Colonic mucosa (tissue), 4 donors: ENCODE results near the gene MSI2. TPM values are rescaled to one million over a fixed set of nuclear protein-coding genes. Genes with fewer than 3 reads are reported as not detected.

Experiments used
- DNase-seq: peaks from one replicate; pipeline ENCODE4 v3.0.0-alpha.2; 2020
- H3K27ac ChIP-seq: fragments of 200-600 bp; one replicate; pipeline ENCODE4 v1.8.0; 2021
- H3K27me3 ChIP-seq: fragments of 200-600 bp; one replicate; pipeline ENCODE4 v1.8.0; 2021
- H3K36me3 ChIP-seq: fragments of 200-600 bp; one replicate; pipeline ENCODE4 v1.8.0; 2021
- H3K4me1 ChIP-seq: fragments of 200-600 bp; one replicate; pipeline ENCODE4 v1.8.0; 2021; ENCODE audit warnings: mild to moderate bottlenecking
- H3K4me3 ChIP-seq: fragments of 200-600 bp; one replicate; pipeline ENCODE4 v1.8.0; 2021
- H3K9ac ChIP-seq, 2 donors: one replicate each; pipeline ENCODE4 v1.7.0; 2013; ENCODE audit warnings: control low read depth in 2 of 2, low read depth in 2 of 2, low read length in 2 of 2
- H3K9me3 ChIP-seq: fragments of 200-600 bp; one replicate; pipeline ENCODE4 v1.8.0; 2021
- CTCF ChIP-seq: fragments of 200-600 bp; IDR thresholded peaks from one replicate; pipeline ENCODE4 v1.8.0; 2022; ENCODE audit warnings: antibody characterized with exemption, mild to moderate bottlenecking
- intact Hi-C: fragments of 100-400 bp; cut with DNase I; formaldehyde crosslinking; loops from one replicate; pipeline ENCODE4 v1.14.1; 2022
- total RNA-seq, 2 donors: library from RNA; stranded (reverse); fragmentation: NEBNext Ultra II Directional in 1 of 2; extraction: Animal tissue kit (Norgen Biotek cat#: 25700) in 1 of 2; gene quantifications; one replicate each; pipeline ENCODE4 v1.2.1, GENCODE V29; 2021
- donor health status: healthy.
- donor health status: DM: no; HTN: no; CAD: no.
- donor health status: DM: no; HTN: no; CAD: no.

Gene MSI2
- total RNA-seq, 2 donors from 2014 or later = 61.6 to 75.4 TPM

GRCh38 chr17:57391076-57391825 lies 134.9 kb downstream of the MSI2 start:
- Histone ChIP-seq H3K27ac (no peak overlapping the region), H3K9me3 (no peaks in the 10 kb centered on the region), H3K27me3 (no peaks in the 10 kb centered on the region), H3K9ac (no peak overlapping the region), H3K36me3 (no peaks in the 10 kb centered on the region), H3K4me3 (no peak overlapping the region), H3K4me1 (no peaks in the 10 kb centered on the region)
- TF ChIP-seq CTCF = no peak
- no peak for DNase-seq
- intact Hi-C loops = no loop called here

- no peak for TF ChIP-seq CTCF
- Histone ChIP-seq H3K36me3 (no peaks in the 10 kb centered on the region), H3K4me1 (no peaks in the 10 kb centered on the region), H3K4me3 (no peak overlapping the region), H3K27ac (no peak overlapping the region), H3K27me3 (no peaks in the 10 kb centered on the region), H3K9me3 (no peaks in the 10 kb centered on the region), H3K9ac (no peak overlapping the region)
- DNase-seq = no peak
- intact Hi-C loops = no loop called here
These were observed 135.6 kb downstream of the MSI2 start for GRCh38 chr17:57391857-57392471.

- no peak for TF ChIP-seq CTCF
- intact Hi-C loops = no loop called here
These were observed 137.0 kb downstream of the MSI2 start for GRCh38 chr17:57393368-57393767.

GRCh38 chr17:57394375-57394774 lies 138.1 kb downstream of the MSI2 start:
- TF ChIP-seq CTCF = no peak
- Histone ChIP-seq H3K36me3 (no peaks in the 10 kb centered on the region), H3K9ac (no peak overlapping the region), H3K4me1 (no peaks in the 10 kb centered on the region), H3K9me3 (no peaks in the 10 kb centered on the region), H3K27me3 (no peaks in the 10 kb centered on the region), H3K4me3 (no peak overlapping the region), H3K27ac (no peak overlapping the region)
- intact Hi-C loops = no loop called here
- no peak for DNase-seq

More at GRCh38 chr17:57393368-57393767, 137.0 kb downstream of the MSI2 start:
- H3K27ac ChIP-seq = no peak overlapping the region
- H3K27me3 ChIP-seq = no peaks in the 10 kb centered on the region
- DNase-seq = no peak
- no peaks in the 10 kb centered on the region for H3K36me3 ChIP-seq
- no peaks in the 10 kb centered on the region for H3K9me3 ChIP-seq
- no peak overlapping the region for H3K9ac ChIP-seq
- H3K4me3 ChIP-seq = no peak overlapping the region
- no peaks in the 10 kb centered on the region for H3K4me1 ChIP-seq

- no peaks in the 10 kb centered on the region for H3K36me3 ChIP-seq
- H3K9ac ChIP-seq = no peak overlapping the region
- H3K4me1 ChIP-seq = no peaks in the 10 kb centered on the region
- no peak for TF ChIP-seq CTCF
- H3K27me3 ChIP-seq = no peaks in the 10 kb centered on the region
- intact Hi-C loops = no loop called here
- H3K4me3 ChIP-seq = no peak overlapping the region
- H3K27ac ChIP-seq = no peak overlapping the region
- no peaks in the 10 kb centered on the region for H3K9me3 ChIP-seq
- DNase-seq = no peak
These were observed 139.5 kb downstream of the MSI2 start for GRCh38 chr17:57395721-57396321.
